ENCODE measurements around the gene NACC1. TPM values are rescaled to one million over a fixed set of nuclear protein-coding genes. Genes with fewer than 3 reads are reported as not detected.

NACC1 gene
- total RNA-seq, 2 donors from 2014 or later: 56.7 to 119 TPM

- H3K4me3 ChIP-seq: no peak overlapping the region
- H3K9me3 ChIP-seq: no peaks in the 10 kb centered on the region
- no peak for DNase-seq
- no peak overlapping the region for H3K27ac ChIP-seq
- no peak overlapping the region for H3K9ac ChIP-seq (ENCODE audit: low read depth in 2 of 2, low read length in 2 of 2)
- no peaks in the 10 kb centered on the region for H3K27me3 ChIP-seq
- TF ChIP-seq, protein P1, sequence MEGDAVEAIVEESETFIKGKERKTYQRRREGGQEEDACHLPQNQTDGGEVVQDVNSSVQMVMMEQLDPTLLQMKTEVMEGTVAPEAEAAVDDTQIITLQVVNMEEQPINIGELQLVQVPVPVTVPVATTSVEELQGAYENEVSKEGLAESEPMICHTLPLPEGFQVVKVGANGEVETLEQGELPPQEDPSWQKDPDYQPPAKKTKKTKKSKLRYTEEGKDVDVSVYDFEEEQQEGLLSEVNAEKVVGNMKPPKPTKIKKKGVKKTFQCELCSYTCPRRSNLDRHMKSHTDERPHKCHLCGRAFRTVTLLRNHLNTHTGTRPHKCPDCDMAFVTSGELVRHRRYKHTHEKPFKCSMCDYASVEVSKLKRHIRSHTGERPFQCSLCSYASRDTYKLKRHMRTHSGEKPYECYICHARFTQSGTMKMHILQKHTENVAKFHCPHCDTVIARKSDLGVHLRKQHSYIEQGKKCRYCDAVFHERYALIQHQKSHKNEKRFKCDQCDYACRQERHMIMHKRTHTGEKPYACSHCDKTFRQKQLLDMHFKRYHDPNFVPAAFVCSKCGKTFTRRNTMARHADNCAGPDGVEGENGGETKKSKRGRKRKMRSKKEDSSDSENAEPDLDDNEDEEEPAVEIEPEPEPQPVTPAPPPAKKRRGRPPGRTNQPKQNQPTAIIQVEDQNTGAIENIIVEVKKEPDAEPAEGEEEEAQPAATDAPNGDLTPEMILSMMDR (IDR thresholded peaks at IDR 0.05): no peak
- H3K36me3 ChIP-seq: no peaks in the 10 kb centered on the region
- no peaks in the 10 kb centered on the region for H3K4me1 ChIP-seq
- intact Hi-C loops (cut with DNase I): no loop called here
These were observed 9.9 kb downstream of the NACC1 start for GRCh38 chr19:13127811-13128575.

GRCh38 chr19:13128583-13128982 lies 10.5 kb downstream of the NACC1 start:
- Histone ChIP-seq H3K27ac (no peak overlapping the region), H3K27me3 (no peaks in the 10 kb centered on the region), H3K9ac (ENCODE audit: low read depth in 2 of 2, low read length in 2 of 2) (no peak overlapping the region), H3K4me3 (no peak overlapping the region), H3K36me3 (no peaks in the 10 kb centered on the region), H3K9me3 (no peaks in the 10 kb centered on the region), H3K4me1 (no peaks in the 10 kb centered on the region)
- DNase-seq: no peak
- intact Hi-C loops (cut with DNase I): no loop called here
- TF ChIP-seq, protein P1 (IDR thresholded peaks at IDR 0.05): no peak

- no peaks in the 10 kb centered on the region for H3K4me1 ChIP-seq
- no peaks in the 10 kb centered on the region for H3K9me3 ChIP-seq
- DNase-seq: no peak
- TF ChIP-seq, protein P1 (IDR thresholded peaks at IDR 0.05): no peak
- H3K4me3 ChIP-seq: no peak overlapping the region
- no peaks in the 10 kb centered on the region for H3K36me3 ChIP-seq
- intact Hi-C loops (cut with DNase I): no loop called here
- H3K27ac ChIP-seq: no peak overlapping the region
- H3K27me3 ChIP-seq: no peaks in the 10 kb centered on the region
- H3K9ac ChIP-seq (ENCODE audit: low read depth in 2 of 2, low read length in 2 of 2): no peak overlapping the region
These were observed 11.3 kb downstream of the NACC1 start for GRCh38 chr19:13129384-13129783.

DNA sequence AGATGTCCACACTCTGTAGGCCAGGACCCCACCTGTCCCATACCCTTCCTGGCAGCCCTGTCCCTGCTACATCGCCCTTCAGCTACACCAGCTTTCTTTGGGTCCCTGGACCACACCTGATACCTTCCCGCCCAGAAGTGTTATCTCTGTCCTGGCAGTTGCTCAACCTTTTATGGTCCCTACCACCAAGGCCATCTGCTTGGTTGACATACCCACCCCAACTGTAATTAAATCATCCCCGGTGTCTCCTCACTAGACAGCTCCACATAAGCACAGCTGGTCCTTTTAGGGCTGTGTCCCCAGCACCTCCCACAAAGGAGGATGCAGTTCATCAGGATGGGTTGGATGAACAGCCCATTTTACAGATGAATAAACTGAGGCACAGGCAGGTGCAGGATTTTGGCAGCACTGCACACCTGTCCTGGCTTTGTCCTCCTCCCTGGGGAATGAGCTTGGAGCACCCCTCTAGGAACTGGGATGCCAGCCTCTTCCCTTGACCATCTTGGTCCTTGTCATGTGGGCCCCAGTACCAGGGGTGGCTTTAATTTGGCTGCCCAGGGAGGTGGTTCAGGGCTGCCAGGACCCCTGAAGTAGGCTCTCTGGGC lies 12.9 kb downstream of the NACC1 start:
- Histone ChIP-seq H3K27me3 (no peaks in the 10 kb centered on the region), H3K9ac (ENCODE audit: low read depth in 2 of 2, low read length in 2 of 2) (no peak overlapping the region)

DNA sequence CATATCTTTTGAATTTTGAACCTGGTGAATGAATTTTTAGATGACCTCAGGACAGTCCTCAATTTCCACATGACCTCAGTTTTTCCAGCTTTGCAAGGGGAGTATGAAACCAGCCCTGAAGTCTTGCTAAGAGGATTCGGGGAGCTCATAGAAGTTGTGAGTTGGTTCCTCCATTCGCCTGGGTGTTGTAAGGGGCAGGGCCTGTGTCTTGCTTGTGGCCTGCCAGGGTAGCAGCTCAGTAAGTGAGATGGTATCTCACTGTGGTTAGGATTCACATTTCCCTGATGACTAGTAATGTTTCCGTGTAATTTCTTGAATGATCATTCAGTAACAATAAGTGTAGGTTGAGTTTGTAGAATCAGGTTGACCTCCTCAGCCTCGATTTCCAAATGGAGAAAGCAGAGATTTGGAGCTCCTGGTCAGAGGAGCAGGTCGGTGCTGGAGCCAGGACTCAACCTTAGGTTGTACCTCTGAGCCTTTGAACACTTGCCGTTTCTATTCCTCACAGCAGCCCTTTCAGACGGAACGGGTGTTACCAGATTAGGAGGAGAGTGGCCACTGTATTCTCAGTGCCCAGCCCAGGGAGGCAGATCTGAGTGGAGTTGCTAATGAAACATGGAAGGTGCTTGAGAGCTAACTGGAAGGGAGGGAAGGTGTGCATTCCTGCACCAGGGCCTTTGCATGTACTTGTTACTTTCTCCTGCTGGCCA lies 14.6 kb downstream of the NACC1 start:
- peak overlapping the region in 1 of 2 donors; percentile 35 for H3K9ac ChIP-seq (ENCODE audit: low read depth in 2 of 2, low read length in 2 of 2)
- no peaks in the 10 kb centered on the region for H3K4me1 ChIP-seq
- H3K27ac ChIP-seq: no peak overlapping the region
- intact Hi-C loops (cut with DNase I): no loop called here
- H3K36me3 ChIP-seq: no peaks in the 10 kb centered on the region
- DNase-seq: no peak
- TF ChIP-seq, protein P1 (IDR thresholded peaks at IDR 0.05): no peak
- H3K27me3 ChIP-seq: no peaks in the 10 kb centered on the region
- no peaks in the 10 kb centered on the region for H3K9me3 ChIP-seq
- H3K4me3 ChIP-seq: no peak overlapping the region

More for the DNA sequence above, 12.9 kb downstream of the NACC1 start:
- DNase-seq: peak; percentile 25
- Histone ChIP-seq H3K4me1 (no peaks in the 10 kb centered on the region), H3K4me3 (no peak overlapping the region), H3K27ac (no peak overlapping the region), H3K36me3 (no peaks in the 10 kb centered on the region), H3K9me3 (no peaks in the 10 kb centered on the region)
- intact Hi-C loops (cut with DNase I): no loop called here
- TF ChIP-seq, protein P1 (IDR thresholded peaks at IDR 0.05): no peak

All from colonic mucosa (tissue), 4 donors.